Breast epithelium (tissue), 4 donors: Measurements from ENCODE around the gene ESPNL. TPM values are rescaled to one million over a fixed set of nuclear protein-coding genes. Genes with fewer than 3 reads are reported as not detected.

Experiments
- DNase-seq, 2 donors: peaks; one replicate each; pipeline ENCODE4 v3.0.0-alpha.2; 2019; ENCODE audit warnings: low spot score in 2 of 2
- H3K27ac ChIP-seq, 2 donors: fragments of 200-600 bp; sonication (generic) in 1 of 2; one replicate each; pipeline ENCODE4 v1.5.1; 2016 to 2019; ENCODE audit warnings: mild to moderate bottlenecking in 1 of 2
- H3K27me3 ChIP-seq, 2 donors: fragments of 200-600 bp; sonication (generic) in 1 of 2; one replicate each; pipeline versions ENCODE4 v1.5.1 to v1.6.0; 2017 to 2019; ENCODE audit warnings: control low read depth in 1 of 2, mild to moderate bottlenecking in 1 of 2
- H3K36me3 ChIP-seq: fragments of 200-600 bp; one replicate; pipeline ENCODE4 v1.5.1; 2019
- H3K4me1 ChIP-seq, 2 donors: fragments of 200-600 bp; sonication (generic); one replicate each; pipeline ENCODE4 v1.5.1; 2016 to 2019; ENCODE audit warnings: control low read depth in 1 of 2
- H3K4me3 ChIP-seq, 3 donors: fragments of 200-600 bp; sonication (generic); 1 replicate in 2 of 3; 2 replicates in 1 of 3; pipeline ENCODE4 v1.5.1; 2016 to 2019; ENCODE audit warnings: mild to moderate bottlenecking in 3 of 3, moderate library complexity in 2 of 3
- H3K9me3 ChIP-seq, 2 donors: fragments of 200-600 bp; sonication (generic) in 1 of 2; one replicate each; pipeline ENCODE4 v1.5.1; 2016 to 2019; ENCODE audit warnings: control low read depth in 1 of 2
- POLR2A ChIP-seq: fragments of 450-650 bp; IDR thresholded peaks from one replicate; pipeline ENCODE4 v1.6.1; 2016; ENCODE audit warnings: antibody characterized with exemption, mild to moderate bottlenecking, moderate library complexity
- POLR2AphosphoS5 ChIP-seq, 3 donors: sonication (generic); formaldehyde crosslinking; IDR thresholded peaks; one replicate each; pipeline ENCODE4 v1.6.1; 2017; ENCODE audit warnings: antibody characterized with exemption in 3 of 3
- intact Hi-C: fragments of 100-400 bp; cut with DNase I; formaldehyde crosslinking; loops from one replicate; pipeline ENCODE4 v1.15.1; 2023; ENCODE audit warnings: low total_unique reads
- total RNA-seq, 3 donors: library from RNA; depleted of rRNA; stranded (reverse); fragments of >200 nt; gene quantifications; one replicate each; pipeline ENCODE4 v1.1.0, GENCODE V29; 2016
- TF ChIP-seq, protein P1 (sequence below), 3 donors: fragments of 450-650 bp; IDR thresholded peaks; one replicate each; pipeline ENCODE4 v1.5.1; 2016 to 2017; ENCODE audit warnings: antibody characterized with exemption in 3 of 3, mild to moderate bottlenecking in 3 of 3, moderate library complexity in 3 of 3

The ESPNL gene
- total RNA-seq, 3 donors from 2014 or later, result 0.15 to 1.3 (median 0.64) TPM

DNA sequence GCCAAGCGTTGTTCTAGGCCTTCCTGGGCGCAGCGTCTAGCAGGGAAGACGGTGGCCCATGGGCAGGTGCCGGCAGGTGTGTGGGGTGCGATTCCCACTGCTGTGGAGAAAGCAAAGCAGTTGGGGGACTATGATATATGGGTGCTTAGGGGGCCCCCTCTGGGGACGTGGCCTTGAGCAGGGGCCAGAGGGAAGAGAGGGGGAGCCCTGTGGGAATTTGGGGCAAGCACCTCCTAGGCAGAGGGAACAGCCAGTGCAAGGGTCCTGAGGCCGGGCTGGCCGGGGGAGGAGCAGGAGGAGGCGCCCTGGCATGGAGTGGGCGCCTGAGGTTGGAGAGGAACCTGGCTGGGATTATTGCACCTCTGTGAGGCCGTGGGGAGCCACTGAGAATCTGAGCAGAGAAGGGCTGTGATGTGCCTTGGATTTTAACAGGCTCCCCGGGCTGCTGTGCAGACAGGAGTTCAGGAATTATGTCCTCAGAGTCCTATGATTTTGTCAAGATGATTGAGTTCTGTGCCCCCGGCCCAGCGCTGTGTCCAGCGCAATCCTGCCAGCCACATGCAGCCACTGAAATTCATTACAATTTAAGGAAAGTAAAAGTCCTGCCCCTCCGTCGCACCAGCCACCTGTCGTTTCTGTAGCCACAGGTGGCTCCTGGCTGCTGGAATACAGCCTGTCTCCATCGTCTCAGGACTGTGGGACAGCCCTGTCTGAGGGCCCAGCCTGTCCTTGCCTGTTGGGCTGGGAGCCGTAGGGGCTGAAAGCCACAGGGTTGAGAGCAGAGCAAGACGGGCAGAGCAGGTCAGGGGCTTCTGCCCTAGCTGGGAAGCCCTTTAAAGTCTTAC lies 29.2 kb downstream of the ESPNL start:
- TF ChIP-seq, protein P1, sequence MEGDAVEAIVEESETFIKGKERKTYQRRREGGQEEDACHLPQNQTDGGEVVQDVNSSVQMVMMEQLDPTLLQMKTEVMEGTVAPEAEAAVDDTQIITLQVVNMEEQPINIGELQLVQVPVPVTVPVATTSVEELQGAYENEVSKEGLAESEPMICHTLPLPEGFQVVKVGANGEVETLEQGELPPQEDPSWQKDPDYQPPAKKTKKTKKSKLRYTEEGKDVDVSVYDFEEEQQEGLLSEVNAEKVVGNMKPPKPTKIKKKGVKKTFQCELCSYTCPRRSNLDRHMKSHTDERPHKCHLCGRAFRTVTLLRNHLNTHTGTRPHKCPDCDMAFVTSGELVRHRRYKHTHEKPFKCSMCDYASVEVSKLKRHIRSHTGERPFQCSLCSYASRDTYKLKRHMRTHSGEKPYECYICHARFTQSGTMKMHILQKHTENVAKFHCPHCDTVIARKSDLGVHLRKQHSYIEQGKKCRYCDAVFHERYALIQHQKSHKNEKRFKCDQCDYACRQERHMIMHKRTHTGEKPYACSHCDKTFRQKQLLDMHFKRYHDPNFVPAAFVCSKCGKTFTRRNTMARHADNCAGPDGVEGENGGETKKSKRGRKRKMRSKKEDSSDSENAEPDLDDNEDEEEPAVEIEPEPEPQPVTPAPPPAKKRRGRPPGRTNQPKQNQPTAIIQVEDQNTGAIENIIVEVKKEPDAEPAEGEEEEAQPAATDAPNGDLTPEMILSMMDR (IDR thresholded peaks at IDR 0.05), result no peak
- TF ChIP-seq POLR2A, result no peak
- no peak for TF ChIP-seq POLR2AphosphoS5 (IDR thresholded peaks at IDR 0.05)
- no peak for DNase-seq
- no peaks in the 10 kb centered on the region for H3K4me1 ChIP-seq
- no peak overlapping the region for H3K4me3 ChIP-seq
- H3K9me3 ChIP-seq, result no peaks in the 10 kb centered on the region
- intact Hi-C loops, result no loop called here
- H3K27me3 ChIP-seq, result peaks cover 0 to 4% of the 10 kb centered on the region in 2 donors
- no peaks in the 10 kb centered on the region for H3K36me3 ChIP-seq
- H3K27ac ChIP-seq, result no peak overlapping the region

DNA sequence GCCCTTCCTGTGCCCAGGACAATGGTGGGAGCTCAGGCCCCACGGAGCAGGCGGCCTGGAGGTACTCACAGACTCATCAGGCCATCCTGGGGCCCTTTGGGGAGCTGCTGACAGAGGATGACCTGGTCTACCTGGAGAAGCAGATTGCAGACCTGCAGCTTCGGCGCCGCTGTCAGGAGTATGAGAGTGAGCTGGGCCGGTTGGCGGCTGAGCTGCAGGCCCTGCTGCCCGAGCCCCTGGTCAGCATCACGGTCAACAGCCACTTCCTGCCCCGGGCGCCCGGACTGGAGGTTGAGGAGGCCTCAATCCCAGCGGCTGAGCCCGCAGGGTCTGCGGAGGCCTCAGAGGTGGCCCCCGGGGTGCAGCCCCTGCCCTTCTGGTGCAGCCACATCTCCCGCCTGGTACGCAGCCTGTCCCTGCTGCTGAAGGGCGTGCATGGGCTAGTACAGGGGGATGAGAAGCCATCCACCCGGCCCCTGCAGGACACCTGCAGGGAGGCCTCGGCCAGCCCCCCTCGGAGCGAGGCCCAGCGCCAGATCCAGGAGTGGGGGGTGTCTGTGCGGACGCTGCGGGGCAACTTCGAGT lies 30.1 kb downstream of the ESPNL start:
- no peak for DNase-seq
- Histone ChIP-seq H3K4me1 (no peaks in the 10 kb centered on the region), H3K36me3 (no peaks in the 10 kb centered on the region), H3K4me3 (no peak overlapping the region), H3K27ac (no peak overlapping the region), H3K9me3 (no peaks in the 10 kb centered on the region), H3K27me3 (peaks cover 0 to 4% of the 10 kb centered on the region in 2 donors)
- intact Hi-C loops, result no loop called here
- TF ChIP-seq POLR2A, result no peak
- no peak for TF ChIP-seq POLR2AphosphoS5 (IDR thresholded peaks at IDR 0.05)
- TF ChIP-seq, protein P1 (IDR thresholded peaks at IDR 0.05), result no peak

DNA sequence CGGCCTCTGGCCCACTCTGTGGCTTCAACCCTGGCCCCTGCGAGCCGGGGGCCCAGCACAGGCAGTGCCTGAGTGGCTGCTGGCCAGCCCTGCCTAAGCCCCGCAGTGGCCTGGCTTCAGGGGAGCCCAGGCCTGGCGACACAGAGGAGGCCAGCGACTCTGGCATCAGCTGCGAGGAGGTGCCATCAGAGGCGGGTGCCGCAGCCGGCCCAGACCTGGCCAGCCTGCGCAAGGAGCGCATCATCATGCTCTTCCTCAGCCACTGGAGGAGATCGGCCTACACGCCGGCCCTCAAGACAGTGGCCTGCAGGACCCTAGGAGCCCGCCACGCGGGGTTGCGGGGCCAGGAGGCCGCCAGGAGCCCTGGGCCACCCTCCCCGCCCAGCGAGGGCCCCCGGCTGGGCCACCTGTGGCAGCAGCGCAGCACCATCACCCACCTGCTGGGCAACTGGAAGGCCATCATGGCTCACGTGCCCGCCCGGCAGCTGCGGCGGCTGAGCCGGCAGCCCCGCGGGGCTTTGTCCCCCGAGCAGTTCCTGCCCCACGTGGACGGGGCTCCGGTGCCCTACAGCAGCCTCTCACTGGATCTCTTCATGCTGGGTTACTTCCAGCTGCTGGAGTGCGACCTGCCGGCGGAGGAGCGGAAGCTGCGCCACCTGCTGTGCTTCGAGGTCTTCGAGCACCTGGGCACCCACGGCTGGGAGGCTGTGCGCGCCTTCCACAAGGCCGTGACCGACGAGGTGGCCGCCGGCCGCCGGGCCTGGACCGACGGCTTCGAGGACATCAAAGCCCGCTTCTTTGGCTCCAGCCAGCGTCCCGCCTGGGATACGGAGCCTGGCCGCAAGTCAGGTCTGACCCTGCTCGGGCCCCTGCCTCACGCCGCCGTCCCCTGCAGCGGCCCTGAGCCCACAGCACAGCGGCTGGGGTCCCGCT lies 30.8 kb downstream of the ESPNL start:
- DNase-seq, result no peak
- H3K27me3 ChIP-seq, result peaks cover 0 to 4% of the 10 kb centered on the region in 2 donors
- no peaks in the 10 kb centered on the region for H3K4me1 ChIP-seq
- H3K27ac ChIP-seq, result no peak overlapping the region
- intact Hi-C loops, result no loop called here
- no peak overlapping the region for H3K4me3 ChIP-seq
- no peaks in the 10 kb centered on the region for H3K9me3 ChIP-seq
- H3K36me3 ChIP-seq, result no peaks in the 10 kb centered on the region
- no peak for TF ChIP-seq POLR2A
- no peak for TF ChIP-seq POLR2AphosphoS5 (IDR thresholded peaks at IDR 0.05)
- TF ChIP-seq, protein P1 (IDR thresholded peaks at IDR 0.05), result no peak

DNA sequence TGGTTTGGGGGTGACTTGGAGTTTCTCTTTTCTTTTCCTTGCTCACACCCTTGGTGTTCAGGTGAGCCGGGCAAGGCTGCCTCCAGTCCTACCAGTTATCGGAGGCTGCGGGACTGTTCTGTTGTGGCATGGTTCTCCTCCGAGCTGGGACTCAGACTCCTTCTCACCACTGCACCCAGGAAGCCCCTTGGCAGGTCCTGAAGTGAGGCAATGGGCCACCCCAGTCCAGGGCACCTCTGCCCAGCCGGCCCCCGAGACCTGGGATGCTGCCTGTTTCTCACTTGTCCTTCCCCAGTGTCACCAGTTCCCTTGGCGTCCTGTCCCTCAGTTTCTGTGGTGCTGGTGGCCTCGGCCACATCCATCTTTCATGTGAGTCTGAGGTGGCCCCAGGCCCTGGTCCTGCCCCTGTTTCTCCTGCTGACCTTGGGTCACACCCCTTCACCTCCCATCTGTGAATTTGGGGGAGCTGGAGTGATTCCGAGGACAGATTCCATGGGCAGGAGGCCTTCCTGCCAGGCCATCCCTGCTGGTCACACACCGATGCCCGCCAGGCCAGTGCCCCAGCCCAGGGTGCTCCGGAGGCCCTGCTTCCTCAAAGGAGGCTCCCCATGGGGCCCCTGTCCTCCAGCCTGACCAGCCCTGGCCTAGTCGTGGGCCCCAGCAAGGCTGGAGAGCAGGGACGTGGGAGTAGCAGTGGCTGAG lies 31.8 kb downstream of the ESPNL start:
- no peaks in the 10 kb centered on the region for H3K9me3 ChIP-seq
- intact Hi-C loops, result no loop called here
- TF ChIP-seq POLR2A, result no peak
- no peak for TF ChIP-seq POLR2AphosphoS5 (IDR thresholded peaks at IDR 0.05)
- TF ChIP-seq, protein P1 (IDR thresholded peaks at IDR 0.05), result no peak

More for the DNA sequence above, 31.8 kb downstream of the ESPNL start:
- Histone ChIP-seq H3K27ac (no peak overlapping the region), H3K27me3 (peaks cover 0 to 4% of the 10 kb centered on the region in 2 donors), H3K4me3 (no peak overlapping the region), H3K4me1 (no peaks in the 10 kb centered on the region), H3K36me3 (no peaks in the 10 kb centered on the region)
- no peak for DNase-seq
